HEK293 (cell line): ENCODE measurements around the gene VASP.

Experiments
- CTCF ChIA-PET: fragments of 350-600 bp; formaldehyde crosslinking; extraction: SDS; loops from one replicate; lab custom pipeline; 2021; ENCODE audit warnings: antibody characterized with exemption; lab: Yijun Ruan, JAX
- POLR2A ChIA-PET: fragments of 300-600 bp; formaldehyde crosslinking; extraction: SDS; loops from one replicate; lab custom pipeline; 2020; ENCODE audit warnings: antibody characterized with exemption, inconsistent platforms; lab: Yijun Ruan, JAX
- H3K27ac ChIP-seq: fragments of 200-500 bp; sonication (Bioruptor generic); 2 replicates; pipeline ENCODE4 v1.5.1; 2014; ENCODE audit warnings: low read depth, low read length, control low read depth, inconsistent platforms; ENCODE audit errors: extremely low read depth
- H3K36me3 ChIP-seq, 2 experiments: fragments of 200-500 bp in 1 of 2; sonication (Bioruptor generic) in 1 of 2; 1 replicate in 1 of 2; 2 replicates in 1 of 2; pipeline ENCODE4 v1.5.1; 2014 to 2017; ENCODE audit warnings: inconsistent platforms in 2 of 2, low read length in 2 of 2; ENCODE audit not compliant: control insufficient read depth in 2 of 2, insufficient read depth in 1 of 2
- H3K4me1 ChIP-seq: fragments of 200-500 bp; sonication (Bioruptor generic); 2 replicates; pipeline ENCODE4 v1.5.1; 2014; ENCODE audit warnings: mild to moderate bottlenecking, low read length, inconsistent platforms; ENCODE audit not compliant: control insufficient read depth, insufficient read depth
- H3K4me3 ChIP-seq: 2 replicates; pipeline ENCODE4 v1.5.1; 2011; ENCODE audit warnings: low read depth, mild to moderate bottlenecking, control low read depth, low read length, moderate library complexity
- H3K9me3 ChIP-seq: fragments of 200-500 bp; sonication (Bioruptor generic); 2 replicates; pipeline ENCODE4 v1.5.1; 2014; ENCODE audit warnings: low read depth, low read length, inconsistent platforms; ENCODE audit not compliant: control insufficient read depth, insufficient read depth
- BCL11A ChIP-seq: fragments of 450-650 bp; formaldehyde crosslinking; IDR thresholded peaks from 2 replicates; pipeline ENCODE4 v1.5.1; 2016; ENCODE audit warnings: low read depth, missing biosample characterization, missing genetic modification characterization
- GLIS1 ChIP-seq: fragments of 450-650 bp; formaldehyde crosslinking; IDR thresholded peaks from 2 replicates; pipeline ENCODE4 v1.5.1; 2016; ENCODE audit warnings: missing biosample characterization, missing genetic modification characterization
- HOXD13 ChIP-seq: sonication (generic); formaldehyde crosslinking; IDR thresholded peaks from 2 replicates; pipeline ENCODE4 v1.8.0; 2022; ENCODE audit warnings: missing genetic modification reagents, borderline replicate concordance
- KLF10 ChIP-seq: fragments of 450-650 bp; IDR thresholded peaks from 2 replicates; pipeline ENCODE4 v1.5.1; 2018; ENCODE audit warnings: missing biosample characterization, mild to moderate bottlenecking, missing genetic modification characterization
- REPIN1 ChIP-seq: fragments of 450-650 bp; formaldehyde crosslinking; IDR thresholded peaks from 2 replicates; pipeline ENCODE4 v1.5.1; 2017; ENCODE audit warnings: missing biosample characterization, missing genetic modification characterization, low read depth
- SETDB1 ChIP-seq: IDR thresholded peaks from one replicate; pipeline ENCODE4 v1.6.1; 2017; ENCODE audit warnings: mild to moderate bottlenecking, low read length, moderate library complexity, mixed read lengths; ENCODE audit not compliant: insufficient read length
- SP7 ChIP-seq: fragments of 450-650 bp; formaldehyde crosslinking; IDR thresholded peaks from 2 replicates; pipeline ENCODE4 v1.5.1; 2016; ENCODE audit warnings: missing biosample characterization, missing genetic modification characterization
- ZBTB17 ChIP-seq: fragments of 450-650 bp; formaldehyde crosslinking; IDR thresholded peaks from 2 replicates; pipeline ENCODE4 v1.5.1; 2016; ENCODE audit warnings: missing biosample characterization, missing genetic modification characterization
- ZBTB20 ChIP-seq: fragments of 450-650 bp; formaldehyde crosslinking; IDR thresholded peaks from 2 replicates; pipeline ENCODE4 v1.5.1; 2016; ENCODE audit warnings: missing biosample characterization, missing genetic modification characterization
- ZBTB21 ChIP-seq: fragments of 450-650 bp; formaldehyde crosslinking; IDR thresholded peaks from 2 replicates; pipeline ENCODE4 v1.5.1; 2017; ENCODE audit warnings: missing biosample characterization, missing genetic modification characterization
- ZNF121 ChIP-seq: fragments of 450-650 bp; formaldehyde crosslinking; IDR thresholded peaks from 2 replicates; pipeline ENCODE4 v1.5.1; 2016; ENCODE audit warnings: missing biosample characterization, missing genetic modification characterization
- ZNF146 ChIP-seq: fragments of 450-650 bp; formaldehyde crosslinking; IDR thresholded peaks from 2 replicates; pipeline ENCODE4 v1.5.1; 2016; ENCODE audit warnings: missing biosample characterization, missing genetic modification characterization
- ZNF16 ChIP-seq: fragments of 450-650 bp; formaldehyde crosslinking; IDR thresholded peaks from 2 replicates; pipeline ENCODE4 v1.5.1; 2016; ENCODE audit warnings: low read depth, missing biosample characterization, missing genetic modification characterization
- ZNF174 ChIP-seq: fragments of 450-650 bp; formaldehyde crosslinking; IDR thresholded peaks from 2 replicates; pipeline ENCODE4 v1.5.0; 2017; ENCODE audit warnings: missing biosample characterization, mild to moderate bottlenecking, missing genetic modification characterization
- ZNF24 ChIP-seq: fragments of 450-650 bp; formaldehyde crosslinking; IDR thresholded peaks from 2 replicates; pipeline ENCODE4 v1.5.1; 2016; ENCODE audit warnings: missing biosample characterization, missing genetic modification characterization
- ZNF350 ChIP-seq: fragments of 450-650 bp; formaldehyde crosslinking; IDR thresholded peaks from 2 replicates; pipeline ENCODE4 v1.5.0; 2017; ENCODE audit warnings: missing biosample characterization, mild to moderate bottlenecking, missing genetic modification characterization
- ZNF561 ChIP-seq: fragments of 450-650 bp; IDR thresholded peaks from 2 replicates; pipeline ENCODE4 v1.5.1; 2018; ENCODE audit warnings: missing biosample characterization, missing genetic modification characterization, borderline replicate concordance
- ZNF596 ChIP-seq: fragments of 450-650 bp; IDR thresholded peaks from 2 replicates; pipeline ENCODE4 v1.5.0; 2018; ENCODE audit warnings: missing biosample characterization, mild to moderate bottlenecking, missing genetic modification characterization, moderate library complexity
- ZNF600 ChIP-seq: fragments of 450-650 bp; formaldehyde crosslinking; IDR thresholded peaks from 2 replicates; pipeline ENCODE4 v1.5.1; 2016; ENCODE audit warnings: missing biosample characterization, missing genetic modification characterization
- ZNF626 ChIP-seq: fragments of 450-650 bp; sonication (Bioruptor Pico); formaldehyde crosslinking; IDR thresholded peaks from 2 replicates; pipeline ENCODE4 v1.5.1; 2018; ENCODE audit warnings: missing biosample characterization, missing genetic modification characterization, inconsistent platforms
- ZNF677 ChIP-seq: fragments of 450-650 bp; IDR thresholded peaks from 2 replicates; pipeline ENCODE4 v1.5.0; 2018; ENCODE audit warnings: missing biosample characterization, mild to moderate bottlenecking, missing genetic modification characterization, moderate library complexity
- ZNF747 ChIP-seq: fragments of 450-650 bp; formaldehyde crosslinking; IDR thresholded peaks from 2 replicates; pipeline ENCODE4 v1.5.1; 2016; ENCODE audit warnings: missing biosample characterization, missing genetic modification characterization
- ZNF830 ChIP-seq: fragments of 450-650 bp; IDR thresholded peaks from 2 replicates; pipeline ENCODE4 v1.5.0; 2018; ENCODE audit warnings: missing biosample characterization, missing genetic modification characterization, low read depth, mild to moderate bottlenecking, moderate library complexity
- ZSCAN30 ChIP-seq: fragments of 450-650 bp; IDR thresholded peaks from 2 replicates; pipeline ENCODE4 v1.5.1; 2018; ENCODE audit warnings: missing biosample characterization, mild to moderate bottlenecking, missing genetic modification characterization, moderate library complexity
- TF ChIP-seq, protein P1 (sequence below): fragments of 450-650 bp; IDR thresholded peaks from 2 replicates; pipeline ENCODE4 v1.5.1; 2018; ENCODE audit warnings: missing biosample characterization, missing genetic modification characterization
- TF ChIP-seq, protein P2 (sequence below): fragments of 450-650 bp; formaldehyde crosslinking; IDR thresholded peaks from 2 replicates; pipeline ENCODE4 v1.5.1; 2016; ENCODE audit warnings: missing biosample characterization, missing genetic modification characterization
- TF ChIP-seq, protein P3 (sequence below): fragments of 450-650 bp; formaldehyde crosslinking; IDR thresholded peaks from 2 replicates; pipeline ENCODE4 v1.5.1; 2016; ENCODE audit warnings: missing biosample characterization, missing genetic modification characterization
- TF ChIP-seq, protein P4 (sequence below): fragments of 450-650 bp; formaldehyde crosslinking; IDR thresholded peaks from 2 replicates; pipeline ENCODE4 v1.5.1; 2016; ENCODE audit warnings: missing biosample characterization, missing genetic modification characterization

The VASP gene

DNA sequence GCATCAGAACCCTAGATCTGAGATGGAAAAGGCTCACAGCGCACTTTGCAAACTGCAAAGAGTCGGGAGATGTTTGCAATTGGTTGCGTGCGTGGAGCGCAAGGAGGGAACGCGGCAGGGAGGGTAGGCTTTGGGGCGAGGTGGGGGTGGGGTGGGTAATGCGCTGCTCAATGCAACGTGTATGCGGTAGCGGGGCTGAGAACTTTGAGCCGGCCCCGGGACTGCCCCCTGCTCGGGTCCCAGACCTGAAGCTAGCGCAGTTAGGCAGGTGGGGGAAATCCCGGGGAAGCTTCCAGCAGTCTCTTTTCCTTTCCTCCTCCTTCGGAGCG lies 38.5 kb upstream of the VASP start (continued):
- TF ChIP-seq, protein P1, sequence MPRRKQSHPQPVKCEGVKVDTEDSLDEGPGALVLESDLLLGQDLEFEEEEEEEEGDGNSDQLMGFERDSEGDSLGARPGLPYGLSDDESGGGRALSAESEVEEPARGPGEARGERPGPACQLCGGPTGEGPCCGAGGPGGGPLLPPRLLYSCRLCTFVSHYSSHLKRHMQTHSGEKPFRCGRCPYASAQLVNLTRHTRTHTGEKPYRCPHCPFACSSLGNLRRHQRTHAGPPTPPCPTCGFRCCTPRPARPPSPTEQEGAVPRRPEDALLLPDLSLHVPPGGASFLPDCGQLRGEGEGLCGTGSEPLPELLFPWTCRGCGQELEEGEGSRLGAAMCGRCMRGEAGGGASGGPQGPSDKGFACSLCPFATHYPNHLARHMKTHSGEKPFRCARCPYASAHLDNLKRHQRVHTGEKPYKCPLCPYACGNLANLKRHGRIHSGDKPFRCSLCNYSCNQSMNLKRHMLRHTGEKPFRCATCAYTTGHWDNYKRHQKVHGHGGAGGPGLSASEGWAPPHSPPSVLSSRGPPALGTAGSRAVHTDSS (tag by site-specific recombination), result no peak
- TF ChIP-seq REPIN1 (tag by site-specific recombination), result no peak
- TF ChIP-seq, protein P2, sequence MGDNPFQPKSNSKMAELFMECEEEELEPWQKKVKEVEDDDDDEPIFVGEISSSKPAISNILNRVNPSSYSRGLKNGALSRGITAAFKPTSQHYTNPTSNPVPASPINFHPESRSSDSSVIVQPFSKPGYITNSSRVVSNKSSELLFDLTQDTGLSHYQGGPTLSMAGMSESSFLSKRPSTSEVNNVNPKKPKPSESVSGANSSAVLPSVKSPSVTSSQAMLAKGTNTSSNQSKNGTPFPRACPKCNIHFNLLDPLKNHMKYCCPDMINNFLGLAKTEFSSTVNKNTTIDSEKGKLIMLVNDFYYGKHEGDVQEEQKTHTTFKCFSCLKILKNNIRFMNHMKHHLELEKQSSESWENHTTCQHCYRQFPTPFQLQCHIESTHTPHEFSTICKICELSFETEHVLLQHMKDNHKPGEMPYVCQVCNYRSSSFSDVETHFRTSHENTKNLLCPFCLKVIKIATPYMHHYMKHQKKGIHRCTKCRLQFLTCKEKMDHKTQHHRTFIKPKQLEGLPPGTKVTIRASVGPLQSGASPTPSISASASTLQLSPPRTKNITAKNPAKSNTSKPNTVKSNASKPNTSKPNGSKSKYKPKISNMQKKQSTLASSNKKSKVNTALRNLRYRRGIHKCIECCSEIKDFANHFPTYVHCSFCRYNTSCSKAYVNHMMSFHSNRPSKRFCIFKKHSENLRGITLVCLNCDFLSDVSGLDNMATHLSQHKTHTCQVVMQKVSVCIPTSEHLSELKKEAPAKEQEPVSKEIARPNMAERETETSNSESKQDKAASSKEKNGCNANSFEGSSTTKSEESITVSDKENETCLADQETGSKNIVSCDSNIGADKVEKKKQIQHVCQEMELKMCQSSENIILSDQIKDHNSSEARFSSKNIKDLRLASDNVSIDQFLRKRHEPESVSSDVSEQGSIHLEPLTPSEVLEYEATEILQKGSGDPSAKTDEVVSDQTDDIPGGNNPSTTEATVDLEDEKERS, result no peak
- TF ChIP-seq GLIS1 (tag by site-specific recombination), result no peak
- TF ChIP-seq ZBTB17 (tag by site-specific recombination), result no peak
- TF ChIP-seq HOXD13 (CRISPR knock-in tag), result no peak
- TF ChIP-seq BCL11A (tag by site-specific recombination), result no peak
- TF ChIP-seq ZNF830, result no peak
- TF ChIP-seq ZNF16, result no peak
- TF ChIP-seq, protein P3, sequence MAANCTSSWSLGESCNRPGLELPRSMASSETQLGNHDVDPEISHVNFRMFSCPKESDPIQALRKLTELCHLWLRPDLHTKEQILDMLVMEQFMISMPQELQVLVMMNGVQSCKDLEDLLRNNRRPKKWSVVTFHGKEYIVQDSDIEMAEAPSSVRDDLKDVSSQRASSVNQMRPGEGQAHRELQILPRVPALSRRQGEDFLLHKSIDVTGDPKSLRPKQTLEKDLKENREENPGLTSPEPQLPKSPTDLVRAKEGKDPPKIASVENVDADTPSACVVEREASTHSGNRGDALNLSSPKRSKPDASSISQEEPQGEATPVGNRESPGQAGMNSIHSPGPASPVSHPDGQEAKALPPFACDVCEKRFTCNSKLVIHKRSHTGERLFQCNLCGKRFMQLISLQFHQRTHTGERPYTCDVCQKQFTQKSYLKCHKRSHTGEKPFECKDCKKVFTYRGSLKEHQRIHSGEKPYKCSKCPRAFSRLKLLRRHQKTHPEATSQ, result no peak
- TF ChIP-seq ZNF121 (tag by site-specific recombination), result no peak
- TF ChIP-seq ZNF350, result no peak
- no peak for TF ChIP-seq ZNF146 (tag by site-specific recombination)
- TF ChIP-seq ZNF596 (tag by site-specific recombination), result no peak
- TF ChIP-seq ZNF747 (tag by site-specific recombination), result no peak

DNA sequence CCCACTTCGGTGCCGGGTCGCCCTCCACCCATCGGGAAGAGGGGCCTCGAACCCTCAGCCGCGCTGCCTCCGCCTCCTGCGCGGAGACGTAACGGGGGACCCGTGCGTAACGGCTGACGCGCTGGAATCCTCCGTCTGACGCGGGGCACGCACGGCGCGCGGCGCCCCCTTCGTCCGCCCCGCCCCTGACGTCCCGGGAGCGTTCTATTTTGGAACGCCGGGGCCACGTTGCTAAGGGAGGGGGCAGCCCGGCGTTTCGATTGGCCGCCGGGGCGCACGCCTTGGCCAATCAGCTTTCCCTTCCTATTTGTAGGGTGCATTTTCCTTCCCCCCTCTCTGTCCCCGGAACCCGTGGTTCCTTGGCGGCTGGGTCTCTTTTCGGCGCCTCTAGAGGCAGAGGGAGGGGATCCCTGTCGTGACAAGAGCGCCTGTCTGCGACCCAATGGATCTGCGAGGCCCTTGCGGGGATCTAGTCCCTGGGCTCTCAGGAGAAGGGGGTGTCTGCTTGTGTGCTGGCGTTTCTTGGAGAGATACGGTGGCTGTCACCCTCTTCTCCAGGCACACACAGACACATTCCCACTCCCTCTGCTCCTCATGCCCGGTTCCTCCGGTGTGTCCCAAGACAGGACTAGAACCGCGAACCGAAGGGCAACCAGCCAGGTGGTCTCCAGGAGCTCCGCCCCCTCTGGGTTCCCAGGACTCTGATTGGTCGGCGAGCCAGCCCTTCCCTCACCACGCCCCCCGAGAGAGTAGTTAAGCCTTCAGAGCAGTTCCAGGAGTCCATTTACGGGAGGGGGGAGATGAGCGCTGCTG lies 37.9 kb upstream of the VASP start:
- no peaks in the 10 kb centered on the region for H3K9me3 ChIP-seq
- CTCF ChIA-PET, result interaction anchor here (0.6 to 7.6 kb wide), 10 partner anchors 9 to 89 kb away, joined by 3 to 86 read pairs (median 6); no protein-coding TSS in a partner anchor
- H3K4me1 ChIP-seq, result peaks cover 5% of the 10 kb centered on the region; the same call in 1 of the 2 replicates
- peak overlapping the region; percentile 45 for H3K27ac ChIP-seq
- H3K4me3 ChIP-seq, result peak overlapping the region; percentile 65
- H3K36me3 ChIP-seq, result no peaks in the 10 kb centered on the region
- POLR2A ChIA-PET, result interaction anchor here (0.6 to 3.1 kb wide), 11 partner anchors 9 to 558 kb away, joined by 3 to 52 read pairs (median 6); partner anchors contain the start of gene DMWD
- TF ChIP-seq ZBTB21 (tag by site-specific recombination) (peak; percentile 82), ZNF626 (tag by site-specific recombination) (no peak), ZNF600 (tag by site-specific recombination) (0 out of 2 replicates have a peak, but pooled peaks have one; percentile 11), ZSCAN30 (tag by site-specific recombination) (0 out of 2 replicates have a peak, but pooled peaks have one; percentile 30), KLF10 (peak; percentile 95), ZNF174 (no peak), ZBTB20 (tag by site-specific recombination) (peak; percentile 93), ZNF561 (tag by site-specific recombination) (peak; percentile 75; the same call in 1 of the 2 replicates), GLIS1 (tag by site-specific recombination) (peak; percentile 47), SP7 (tag by site-specific recombination) (peak; percentile 62; the same call in 1 of the 2 replicates), SETDB1 (no peak), ZNF24 (tag by site-specific recombination) (peak; percentile 5; the same call in 1 of the 2 replicates), ZNF596 (tag by site-specific recombination) (no peak), ZNF677 (tag by site-specific recombination) (no peak)
- TF ChIP-seq, protein P4, sequence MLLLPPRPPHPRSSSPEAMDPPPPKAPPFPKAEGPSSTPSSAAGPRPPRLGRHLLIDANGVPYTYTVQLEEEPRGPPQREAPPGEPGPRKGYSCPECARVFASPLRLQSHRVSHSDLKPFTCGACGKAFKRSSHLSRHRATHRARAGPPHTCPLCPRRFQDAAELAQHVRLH (tag by site-specific recombination), result peak; percentile 2; the same call in 1 of the 2 replicates
